ENCODE measurements around the gene CDC27. TPM values are rescaled to one million over a fixed set of nuclear protein-coding genes. Genes with fewer than 3 reads are reported as not detected.
"Not testable (repeated sequence)": the region's sequence is repeated elsewhere in the genome, so short reads cannot be mapped to it uniquely, and the experiment has no call there.

CDC27 gene
- total and polyA plus RNA-seq, 2 donors (not counting 3 experiments of a cell fraction or from before 2014, with no cell fraction given) = 76.1 to 172 TPM

DNA sequence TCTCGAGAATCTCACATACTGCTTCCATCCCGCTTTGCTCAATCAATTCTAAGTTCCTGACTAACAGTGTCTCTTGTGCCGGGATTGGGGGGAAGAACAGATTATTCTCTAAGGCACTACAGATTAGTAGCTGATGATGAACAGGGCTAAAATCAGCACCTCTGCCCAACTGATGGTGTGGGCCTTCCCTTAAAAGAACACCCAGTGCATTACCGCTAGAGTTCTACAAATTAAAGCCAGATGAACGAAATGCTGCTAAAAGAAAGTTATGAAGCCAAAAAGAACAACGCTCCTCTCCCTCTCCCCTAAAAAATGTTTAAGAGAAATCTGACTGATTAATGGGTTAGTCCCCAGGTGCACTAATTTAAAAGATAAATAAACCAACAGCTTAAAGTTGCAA is 4.4 kb downstream of the CDC27 start:
- Histone ChIP-seq H3K79me2 (ENCODE audit: control insufficient read depth, insufficient read depth, low read length) (peaks cover 93% of the 10 kb centered on the region), H3K4me1 (ENCODE audit: control insufficient read depth, extremely low read depth, insufficient read depth, low read length) (peaks cover 54% of the 10 kb centered on the region), H2AFZ (ENCODE audit: low read depth, low read length) (no peak overlapping the region), H4K20me1 (replicated peaks; ENCODE audit: control insufficient read depth, extremely low read depth, insufficient read depth, low read length) (peaks cover 8% of the 10 kb centered on the region), H3K9me1 (replicated peaks; ENCODE audit: control insufficient read depth, extremely low read depth, insufficient read depth, low read length) (peaks cover 6% of the 10 kb centered on the region), H3K36me3 (ENCODE audit: control insufficient read depth in 2 of 2, extremely low read depth in 1 of 2, insufficient read depth in 2 of 2, low read length in 2 of 2) (peaks cover 0 to 3% of the 10 kb centered on the region in 2 experiments), H3K27ac (ENCODE audit: insufficient read depth, low read depth, low read length) (no peak overlapping the region), H3K9ac (replicated peaks; ENCODE audit: extremely low read depth, insufficient read depth, low read length) (no peak overlapping the region), H3K4me2 (ENCODE audit: insufficient read depth, low read length) (peak overlapping the region; percentile 13), H3K27me3 (ENCODE audit: control insufficient read depth in 2 of 2, insufficient read depth in 2 of 2, low read length in 2 of 2) (no peaks in the 10 kb centered on the region), H3K9me3 (replicated peaks; ENCODE audit: control insufficient read depth, insufficient read depth, low read length) (no peaks in the 10 kb centered on the region), H3K4me3 (replicated peaks in 1 of 3; ENCODE audit: insufficient read depth in 1 of 3, low read depth in 1 of 3, low read length in 3 of 3) (no peak overlapping the region)
- ChIA-PET CTCF (no interaction called here), POLR2A (no interaction called here)
- FAIRE-seq (no peak), DNase-seq (ENCODE audit: low read depth, low spot score) (no peak)
- no peak for TF ChIP-seq MYC (IDR thresholded peaks at IDR 0.05; ENCODE audit: low read depth, low read length)
- TF ChIP-seq POLR2AphosphoS5 (IDR thresholded peaks at IDR 0.05; ENCODE audit: insufficient read depth, low read depth, low read length) = no peak
- TF ChIP-seq GATA2 (IDR thresholded peaks at IDR 0.05; ENCODE audit: insufficient read depth, insufficient read length, low read depth, low read length) = no peak
- TF ChIP-seq, protein P1, sequence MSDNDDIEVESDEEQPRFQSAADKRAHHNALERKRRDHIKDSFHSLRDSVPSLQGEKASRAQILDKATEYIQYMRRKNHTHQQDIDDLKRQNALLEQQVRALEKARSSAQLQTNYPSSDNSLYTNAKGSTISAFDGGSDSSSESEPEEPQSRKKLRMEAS (IDR thresholded peaks at IDR 0.05; ENCODE audit: insufficient read depth, insufficient read length) = no peak
- TF ChIP-seq, protein P2, sequence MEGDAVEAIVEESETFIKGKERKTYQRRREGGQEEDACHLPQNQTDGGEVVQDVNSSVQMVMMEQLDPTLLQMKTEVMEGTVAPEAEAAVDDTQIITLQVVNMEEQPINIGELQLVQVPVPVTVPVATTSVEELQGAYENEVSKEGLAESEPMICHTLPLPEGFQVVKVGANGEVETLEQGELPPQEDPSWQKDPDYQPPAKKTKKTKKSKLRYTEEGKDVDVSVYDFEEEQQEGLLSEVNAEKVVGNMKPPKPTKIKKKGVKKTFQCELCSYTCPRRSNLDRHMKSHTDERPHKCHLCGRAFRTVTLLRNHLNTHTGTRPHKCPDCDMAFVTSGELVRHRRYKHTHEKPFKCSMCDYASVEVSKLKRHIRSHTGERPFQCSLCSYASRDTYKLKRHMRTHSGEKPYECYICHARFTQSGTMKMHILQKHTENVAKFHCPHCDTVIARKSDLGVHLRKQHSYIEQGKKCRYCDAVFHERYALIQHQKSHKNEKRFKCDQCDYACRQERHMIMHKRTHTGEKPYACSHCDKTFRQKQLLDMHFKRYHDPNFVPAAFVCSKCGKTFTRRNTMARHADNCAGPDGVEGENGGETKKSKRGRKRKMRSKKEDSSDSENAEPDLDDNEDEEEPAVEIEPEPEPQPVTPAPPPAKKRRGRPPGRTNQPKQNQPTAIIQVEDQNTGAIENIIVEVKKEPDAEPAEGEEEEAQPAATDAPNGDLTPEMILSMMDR (IDR thresholded peaks at IDR 0.05; ENCODE audit: extremely low read depth in 1 of 2, insufficient read depth in 1 of 2, low read depth in 1 of 2, low read length in 2 of 2) = no peak
- TF ChIP-seq EZH2 (IDR thresholded peaks at IDR 0.05; ENCODE audit: borderline replicate concordance, low read depth, low read length, severe bottlenecking) = no peak
- no peak for TF ChIP-seq POLR2A (IDR thresholded peaks at IDR 0.05; ENCODE audit: low read depth, low read length)
- TF ChIP-seq JUN (IDR thresholded peaks at IDR 0.05; ENCODE audit: borderline replicate concordance, insufficient read depth, insufficient read length, low read depth) = no peak
- TF ChIP-seq FOS (IDR thresholded peaks at IDR 0.05; ENCODE audit: borderline replicate concordance, insufficient read depth, low read length) = no peak
- no TSS peak for BruUV-seq (replicated peaks)
- intact Hi-C loops (cut with micrococcal nuclease) (no loop called here), dilution Hi-C loops (cut with MboI; ENCODE audit: extremely low pct_ligation_motif_present, low sequenced_read_pairs) (no loop called here)

DNA sequence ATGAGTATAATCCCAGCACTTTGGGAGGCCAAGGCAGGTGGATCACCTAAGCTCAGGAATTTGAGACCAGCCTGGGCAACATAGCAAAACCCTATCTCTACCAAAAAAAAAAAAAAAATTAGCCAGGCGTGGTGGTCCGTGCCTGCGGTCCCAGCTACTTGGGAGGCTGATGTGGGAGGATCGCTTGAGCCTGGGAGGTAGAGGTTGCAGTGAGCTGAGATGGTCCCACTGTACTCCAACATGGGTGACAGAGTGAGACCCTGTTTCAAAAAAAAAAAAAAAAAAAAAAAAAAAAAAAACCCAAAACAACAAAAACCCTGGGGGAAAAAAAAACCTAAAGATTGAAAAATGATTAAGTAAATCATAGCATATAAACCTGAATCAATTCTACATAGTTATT is 8.1 kb downstream of the CDC27 start:
- dilution Hi-C loops (cut with MboI; ENCODE audit: extremely low pct_ligation_motif_present, low sequenced_read_pairs); H3K4me3 ChIP-seq (replicated peaks in 1 of 3; ENCODE audit: insufficient read depth in 1 of 3, low read depth in 1 of 3, low read length in 3 of 3); BruUV-seq (replicated peaks); H3K9me3 ChIP-seq (replicated peaks; ENCODE audit: control insufficient read depth, insufficient read depth, low read length); H3K36me3 ChIP-seq (ENCODE audit: control insufficient read depth in 2 of 2, extremely low read depth in 1 of 2, insufficient read depth in 2 of 2, low read length in 2 of 2); POLR2A ChIA-PET; intact Hi-C loops (cut with micrococcal nuclease); H3K4me2 ChIP-seq (ENCODE audit: insufficient read depth, low read length); DNase-seq (ENCODE audit: low read depth, low spot score); H3K9me1 ChIP-seq (replicated peaks; ENCODE audit: control insufficient read depth, extremely low read depth, insufficient read depth, low read length); H3K9ac ChIP-seq (replicated peaks; ENCODE audit: extremely low read depth, insufficient read depth, low read length); H4K20me1 ChIP-seq (replicated peaks; ENCODE audit: control insufficient read depth, extremely low read depth, insufficient read depth, low read length); H2AFZ ChIP-seq (ENCODE audit: low read depth, low read length); H3K27me3 ChIP-seq (ENCODE audit: control insufficient read depth in 2 of 2, insufficient read depth in 2 of 2, low read length in 2 of 2); FAIRE-seq: not testable (repeated sequence)
- Histone ChIP-seq H3K27ac (ENCODE audit: insufficient read depth, low read depth, low read length) (peak overlapping the region; percentile 3), H3K79me2 (ENCODE audit: control insufficient read depth, insufficient read depth, low read length) (peaks cover 99% of the 10 kb centered on the region), H3K4me1 (ENCODE audit: control insufficient read depth, extremely low read depth, insufficient read depth, low read length) (peaks cover 39% of the 10 kb centered on the region)
- CTCF ChIA-PET = interaction anchor here (0.9 to 1.6 kb wide), 4 partner anchors 8 to 125 kb away, joined by 3 to 5 read pairs (median 4); no protein-coding TSS in a partner anchor
